ENCODE data around the gene TSPAN5. TPM values are rescaled to one million over a fixed set of nuclear protein-coding genes. Genes with fewer than 3 reads are reported as not detected.

Gene TSPAN5
- total RNA-seq, 1 experiment from 2014 or later: 18.5 TPM

- no TSS peak for BruUV-seq (replicated peaks)
- Mint-ChIP-seq H3K4me3 (ENCODE audit: unreplicated experiment) (no peak overlapping the region), H3K4me1 (ENCODE audit: insufficient read depth, unreplicated experiment) (peaks cover 1% of the 10 kb centered on the region), H3K27ac (ENCODE audit: low read depth, unreplicated experiment) (no peak overlapping the region), H3K36me3 (ENCODE audit: insufficient read depth, unreplicated experiment) (peaks cover 7% of the 10 kb centered on the region), H3K9me3 (ENCODE audit: unreplicated experiment) (no peaks in the 10 kb centered on the region), H3K27me3 (ENCODE audit: insufficient read depth, unreplicated experiment) (no peaks in the 10 kb centered on the region)
- intact Hi-C loops (cut with micrococcal nuclease): no loop called here
- no peak for DNase-seq (ENCODE audit: unreplicated experiment)
- no peak for TF ChIP-seq CTCF (IDR thresholded peaks at IDR 0.05; ENCODE audit: unreplicated experiment)
- CTCF ChIA-PET: no interaction called here
- POLR2A ChIA-PET: no interaction called here
Measured at GRCh38 chr4:98608356-98608755, 50.1 kb downstream of the TSPAN5 start.

- Mint-ChIP-seq H3K27me3 (ENCODE audit: insufficient read depth, unreplicated experiment) (no peaks in the 10 kb centered on the region), H3K36me3 (ENCODE audit: insufficient read depth, unreplicated experiment) (peaks cover 7% of the 10 kb centered on the region), H3K4me3 (ENCODE audit: unreplicated experiment) (no peak overlapping the region), H3K27ac (ENCODE audit: low read depth, unreplicated experiment) (no peak overlapping the region), H3K4me1 (ENCODE audit: insufficient read depth, unreplicated experiment) (peaks cover 2% of the 10 kb centered on the region), H3K9me3 (ENCODE audit: unreplicated experiment) (no peaks in the 10 kb centered on the region)
- BruUV-seq (replicated peaks): no TSS peak
- TF ChIP-seq CTCF (IDR thresholded peaks at IDR 0.05; ENCODE audit: unreplicated experiment): no peak
- DNase-seq (ENCODE audit: unreplicated experiment): no peak
- ChIA-PET CTCF (interaction anchor here (0.5 kb wide), 1 partner anchor 51 kb away, joined by 3 read pairs; no protein-coding TSS in a partner anchor), POLR2A (interaction anchor here (0.6 kb wide), 2 partner anchors 20 to 385 kb away, joined by 3 to 4 read pairs; no protein-coding TSS in a partner anchor)
- intact Hi-C loops (cut with micrococcal nuclease): no loop called here
Measured at GRCh38 chr4:98606894-98607293, 51.5 kb downstream of the TSPAN5 start.

GRCh38 chr4:98605216-98605615, 53.2 kb downstream of the TSPAN5 start:
- POLR2A ChIA-PET: no interaction called here
- BruUV-seq (replicated peaks): no TSS peak
- intact Hi-C loops (cut with micrococcal nuclease): no loop called here
- no peaks in the 10 kb centered on the region for H3K27me3 Mint-ChIP-seq (ENCODE audit: insufficient read depth, unreplicated experiment)
- H3K4me3 Mint-ChIP-seq (ENCODE audit: unreplicated experiment): no peak overlapping the region
- CTCF ChIA-PET: no interaction called here
- H3K36me3 Mint-ChIP-seq (ENCODE audit: insufficient read depth, unreplicated experiment): peaks cover 7% of the 10 kb centered on the region
- H3K9me3 Mint-ChIP-seq (ENCODE audit: unreplicated experiment): peaks cover 14% of the 10 kb centered on the region
- DNase-seq (ENCODE audit: unreplicated experiment): no peak
- H3K27ac Mint-ChIP-seq (ENCODE audit: low read depth, unreplicated experiment): no peak overlapping the region
- TF ChIP-seq CTCF (IDR thresholded peaks at IDR 0.05; ENCODE audit: unreplicated experiment): no peak
- peaks cover 7% of the 10 kb centered on the region for H3K4me1 Mint-ChIP-seq (ENCODE audit: insufficient read depth, unreplicated experiment)

GRCh38 chr4:98604723-98605122, 53.7 kb downstream of the TSPAN5 start:
- TF ChIP-seq CTCF (IDR thresholded peaks at IDR 0.05; ENCODE audit: unreplicated experiment): no peak
- intact Hi-C loops (cut with micrococcal nuclease): no loop called here
- Mint-ChIP-seq H3K4me1 (ENCODE audit: insufficient read depth, unreplicated experiment) (peaks cover 7% of the 10 kb centered on the region), H3K27me3 (ENCODE audit: insufficient read depth, unreplicated experiment) (no peaks in the 10 kb centered on the region), H3K9me3 (ENCODE audit: unreplicated experiment) (peaks cover 14% of the 10 kb centered on the region), H3K27ac (ENCODE audit: low read depth, unreplicated experiment) (no peak overlapping the region), H3K36me3 (ENCODE audit: insufficient read depth, unreplicated experiment) (peaks cover 7% of the 10 kb centered on the region), H3K4me3 (ENCODE audit: unreplicated experiment) (no peak overlapping the region)
- CTCF ChIA-PET: interaction anchor here (0.7 kb wide), 2 partner anchors 112 to 140 kb away, joined by 3 to 4 read pairs; no protein-coding TSS in a partner anchor
- DNase-seq (ENCODE audit: unreplicated experiment): no peak
- no TSS peak for BruUV-seq (replicated peaks)
- POLR2A ChIA-PET: no interaction called here

Measured in MCF 10A (cell line).